ENCODE measurements around the gene PCBP3.

GRCh38 chr21:45944601-45945000 is 301.1 kb downstream of the PCBP3 start:
- TF ChIP-seq POLR2A (IDR thresholded peaks at IDR 0.05) = no peak
- TF ChIP-seq CTCF (IDR thresholded peaks at IDR 0.05) = no peak

All from lower leg skin (tissue), 3 donors.